NCI-H1417 (cell line): Measurements from ENCODE around the gene EPYC.
A peak's percentile ranks its signal among the peaks of the same experiment; 100 is the strongest.

Experiments used
- DNase-seq, 3 experiments: peaks; one replicate each; lab custom pipeline; 2025; lab: John Stamatoyannopoulos, UW

EPYC gene

GRCh38 chr12:90958347-90958746, 46.4 kb downstream of the EPYC start:
- no peak for DNase-seq

GRCh38 chr12:90954921-90955320, 49.9 kb downstream of the EPYC start, which contains the start of gene CCER1:
Gene CCER1, minus strand, starts transcription at chr12:90955176. Its CDS starts 434 bp downstream, at chr12:90954742.
- DNase-seq: no peak

GRCh38 chr12:90954428-90954827, 50.3 kb downstream of the EPYC start:
- DNase-seq: no peak

- no peak for DNase-seq
These were observed 50.8 kb downstream of the EPYC start for GRCh38 chr12:90953956-90954421.

GRCh38 chr12:90951432-90952105, 53.2 kb downstream of the EPYC start:
- no peak for DNase-seq

GRCh38 chr12:90947869-90948268, 56.9 kb downstream of the EPYC start:
- DNase-seq: peak in 1 of 3 experiments; percentile 76

GRCh38 chr12:90945070-90945649, 59.6 kb downstream of the EPYC start:
- peak; percentile 22 to 60 (median 51) for DNase-seq

- no peak for DNase-seq
These were observed 61.5 kb downstream of the EPYC start for GRCh38 chr12:90943255-90943654.

- DNase-seq: peak; percentile 9 to 76 (median 61)
These were observed 63.8 kb downstream of the EPYC start for GRCh38 chr12:90940872-90941499.

- no peak for DNase-seq
These were observed 65.4 kb downstream of the EPYC start for GRCh38 chr12:90939382-90939781.

GRCh38 chr12:90938451-90938850, 66.3 kb downstream of the EPYC start:
- DNase-seq: no peak

- DNase-seq: no peak
These were observed 67.1 kb downstream of the EPYC start for GRCh38 chr12:90937651-90938050.

GRCh38 chr12:90936230-90937005, 68.4 kb downstream of the EPYC start:
- DNase-seq: no peak

GRCh38 chr12:90925562-90925961, 79.2 kb downstream of the EPYC start:
- DNase-seq: no peak

GRCh38 chr12:90924406-90924805, 80.4 kb downstream of the EPYC start:
- no peak for DNase-seq

- no peak for DNase-seq
These were observed 82.6 kb downstream of the EPYC start for GRCh38 chr12:90922145-90922627.

GRCh38 chr12:90921536-90921935, 83.2 kb downstream of the EPYC start:
- no peak for DNase-seq

GRCh38 chr12:90920222-90920621, 84.5 kb downstream of the EPYC start:
- DNase-seq: no peak

GRCh38 chr12:90917431-90917830, 87.3 kb downstream of the EPYC start:
- DNase-seq: no peak

GRCh38 chr12:90916516-90916915, 88.3 kb downstream of the EPYC start:
- DNase-seq: no peak

- no peak for DNase-seq
These were observed 89.4 kb downstream of the EPYC start for GRCh38 chr12:90915353-90915752.
